Raji (cell line): ENCODE data around the gene KCNQ1.

ENCODE experiments used
- POLR2A ChIP-seq: IDR thresholded peaks from 2 replicates; pipeline ENCODE4 v1.6.1; 2011; ENCODE audit warnings: low read depth, low read length, control low read depth; ENCODE audit not compliant: insufficient read depth

Gene KCNQ1

GRCh38 chr11:2594267-2594666 is 149.5 kb downstream of the KCNQ1 start:
- no peak for TF ChIP-seq POLR2A

- no peak for TF ChIP-seq POLR2A
Observed at GRCh38 chr11:2595204-2595603, 150.4 kb downstream of the KCNQ1 start.

- no peak for TF ChIP-seq POLR2A
Observed at GRCh38 chr11:2599561-2600189, 154.9 kb downstream of the KCNQ1 start.

- no peak for TF ChIP-seq POLR2A
Observed at GRCh38 chr11:2609345-2609744, 164.5 kb downstream of the KCNQ1 start.

GRCh38 chr11:2612884-2613571 is 168.2 kb downstream of the KCNQ1 start:
- TF ChIP-seq POLR2A, result no peak

- TF ChIP-seq POLR2A, result no peak
Observed at GRCh38 chr11:2621894-2622293, 177.1 kb downstream of the KCNQ1 start.

GRCh38 chr11:2625183-2625582 is 180.4 kb downstream of the KCNQ1 start:
- no peak for TF ChIP-seq POLR2A

GRCh38 chr11:2630679-2631078 is 185.9 kb downstream of the KCNQ1 start:
- TF ChIP-seq POLR2A, result no peak

- no peak for TF ChIP-seq POLR2A
Observed at GRCh38 chr11:2631161-2631560, 186.4 kb downstream of the KCNQ1 start.

- TF ChIP-seq POLR2A, result no peak
Observed at GRCh38 chr11:2641623-2642022, 196.8 kb downstream of the KCNQ1 start.

GRCh38 chr11:2643746-2644145 is 198.9 kb downstream of the KCNQ1 start:
- no peak for TF ChIP-seq POLR2A

- no peak for TF ChIP-seq POLR2A
Observed at GRCh38 chr11:2644844-2645778, 200.3 kb downstream of the KCNQ1 start.

- TF ChIP-seq POLR2A, result no peak
Observed at GRCh38 chr11:2645779-2646118, 200.9 kb downstream of the KCNQ1 start.

GRCh38 chr11:2647167-2647566 is 202.4 kb downstream of the KCNQ1 start:
- TF ChIP-seq POLR2A, result no peak

GRCh38 chr11:2647953-2648352 is 203.1 kb downstream of the KCNQ1 start:
- no peak for TF ChIP-seq POLR2A

- TF ChIP-seq POLR2A, result no peak
Observed at GRCh38 chr11:2649400-2649799, 204.6 kb downstream of the KCNQ1 start.
